ENCODE data around the gene GPATCH1. TPM values are rescaled to one million over a fixed set of nuclear protein-coding genes. Genes with fewer than 3 reads are reported as not detected.
"Not testable (repeated sequence)": the region's sequence is repeated elsewhere in the genome, so short reads cannot be mapped to it uniquely, and the experiment has no call there.

Gene GPATCH1, protein sequence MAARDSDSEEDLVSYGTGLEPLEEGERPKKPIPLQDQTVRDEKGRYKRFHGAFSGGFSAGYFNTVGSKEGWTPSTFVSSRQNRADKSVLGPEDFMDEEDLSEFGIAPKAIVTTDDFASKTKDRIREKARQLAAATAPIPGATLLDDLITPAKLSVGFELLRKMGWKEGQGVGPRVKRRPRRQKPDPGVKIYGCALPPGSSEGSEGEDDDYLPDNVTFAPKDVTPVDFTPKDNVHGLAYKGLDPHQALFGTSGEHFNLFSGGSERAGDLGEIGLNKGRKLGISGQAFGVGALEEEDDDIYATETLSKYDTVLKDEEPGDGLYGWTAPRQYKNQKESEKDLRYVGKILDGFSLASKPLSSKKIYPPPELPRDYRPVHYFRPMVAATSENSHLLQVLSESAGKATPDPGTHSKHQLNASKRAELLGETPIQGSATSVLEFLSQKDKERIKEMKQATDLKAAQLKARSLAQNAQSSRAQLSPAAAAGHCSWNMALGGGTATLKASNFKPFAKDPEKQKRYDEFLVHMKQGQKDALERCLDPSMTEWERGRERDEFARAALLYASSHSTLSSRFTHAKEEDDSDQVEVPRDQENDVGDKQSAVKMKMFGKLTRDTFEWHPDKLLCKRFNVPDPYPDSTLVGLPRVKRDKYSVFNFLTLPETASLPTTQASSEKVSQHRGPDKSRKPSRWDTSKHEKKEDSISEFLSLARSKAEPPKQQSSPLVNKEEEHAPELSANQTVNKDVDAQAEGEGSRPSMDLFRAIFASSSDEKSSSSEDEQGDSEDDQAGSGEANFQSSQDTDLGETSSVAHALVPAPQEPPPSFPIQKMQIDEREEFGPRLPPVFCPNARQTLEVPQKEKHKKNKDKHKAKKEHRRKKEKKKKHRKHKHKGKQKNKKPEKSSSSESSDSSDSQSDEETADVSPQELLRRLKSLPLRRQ
- total RNA-seq = 4.4 TPM

DNA sequence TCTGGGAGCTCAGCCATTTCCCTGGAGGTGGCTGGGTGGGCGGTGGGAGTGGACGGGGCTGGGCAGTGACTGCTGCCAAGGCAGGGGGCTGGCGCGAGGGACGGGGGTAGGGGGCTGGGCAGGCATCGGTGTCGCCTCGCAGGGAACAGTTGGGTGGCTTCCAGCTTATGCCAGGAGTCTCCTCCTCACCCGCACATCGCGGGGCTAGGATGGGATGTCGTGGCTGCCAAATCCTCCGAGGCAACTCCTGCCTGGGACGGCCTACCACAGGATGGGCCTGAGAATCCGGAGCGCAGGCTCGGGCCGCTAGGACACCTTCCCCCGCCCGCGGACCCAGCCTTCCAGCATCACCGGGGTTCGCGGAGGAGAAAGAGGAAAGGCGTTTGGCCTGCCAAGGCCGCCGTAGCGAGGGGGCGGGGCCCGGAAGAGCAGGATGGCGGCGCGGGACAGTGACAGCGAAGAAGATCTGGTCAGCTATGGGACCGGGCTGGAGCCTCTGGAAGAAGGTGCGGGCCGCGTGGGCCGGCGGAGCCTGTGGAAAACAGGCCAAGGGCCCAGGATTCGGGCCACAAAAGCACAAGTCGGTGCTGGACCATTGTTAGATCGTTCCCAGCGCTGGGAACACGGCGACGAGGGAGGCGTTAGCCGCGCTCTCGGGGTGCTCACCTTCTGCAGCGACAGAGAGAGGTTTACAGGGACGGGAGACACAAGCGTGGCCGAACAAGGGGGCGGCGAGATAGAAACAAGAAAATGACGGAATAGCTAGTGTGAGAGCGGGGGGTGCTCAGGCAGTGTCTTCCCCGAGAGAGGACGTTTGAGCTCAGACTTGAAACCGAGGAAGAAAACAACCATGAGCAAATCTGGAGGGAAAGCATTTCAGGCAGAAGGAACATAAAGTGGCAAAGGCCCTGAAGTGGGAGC is at the start of gene GPATCH1:
Gene GPATCH1, plus strand, starts transcription at position 421 of the 921 bp plus-strand sequence. Its CDS starts 13 bp downstream, at position 434.
- H3K4me1 ChIP-seq = peaks cover 3 to 8% of the 10 kb centered on the region in 2 donors
- H3K9me3 ChIP-seq = no peaks in the 10 kb centered on the region
- TF ChIP-seq CTCF (IDR thresholded peaks at IDR 0.05) = no peak
- peak within 1 kb of the TSS; percentile 87 to 96 for H3K4me3 ChIP-seq
- H3K36me3 ChIP-seq = no peaks in the 10 kb centered on the region
- peak; percentile 41 to 93 for DNase-seq (ENCODE audit: low spot score in 2 of 2)
- no peaks in the 10 kb centered on the region for H3K27me3 ChIP-seq
- intact Hi-C loops (cut with DNase I) = loop anchor here (2.0 kb wide), 2 partner anchors 96 to 108 kb away; partner anchors contain the start of gene FAAP24
- H3K27ac ChIP-seq = peak within 1 kb of the TSS; percentile 70 to 71

DNA sequence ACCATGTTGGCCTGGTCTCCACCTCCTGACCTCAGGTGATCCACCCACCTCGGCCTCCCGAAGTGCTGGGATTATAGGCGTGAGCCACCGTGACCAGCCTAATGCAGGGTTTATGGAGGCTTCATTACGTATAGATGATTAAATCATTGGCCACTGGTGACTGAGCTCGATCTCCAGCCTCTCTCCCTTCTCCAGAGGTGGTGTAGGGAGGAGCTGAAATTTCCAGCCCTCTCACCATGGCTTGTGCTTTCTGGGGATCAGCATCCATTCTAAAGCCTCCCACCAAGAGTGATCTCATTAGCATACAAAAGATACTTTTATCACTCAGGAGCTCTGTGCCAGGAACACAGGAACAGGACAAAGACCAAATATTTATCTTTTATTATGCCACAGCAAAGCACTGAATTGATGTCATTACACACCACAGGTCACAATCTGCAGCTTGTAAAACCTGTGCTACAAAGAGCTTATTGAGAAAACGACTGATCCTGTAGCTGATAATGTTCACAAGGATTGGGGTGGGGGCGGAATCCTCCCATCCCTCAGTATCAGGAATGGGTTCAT is 48.7 kb upstream of the GPATCH1 start:
- intact Hi-C loops (cut with DNase I) = no loop called here
- Histone ChIP-seq H3K4me1 (no peaks in the 10 kb centered on the region), H3K4me3 (no peak overlapping the region), H3K27ac (no peak overlapping the region), H3K27me3 (no peaks in the 10 kb centered on the region), H3K36me3 (no peaks in the 10 kb centered on the region), H3K9me3 (peaks cover 0 to 4% of the 10 kb centered on the region in 2 donors)
- no peak for TF ChIP-seq CTCF (IDR thresholded peaks at IDR 0.05)
- no peak for DNase-seq (ENCODE audit: low spot score in 2 of 2)

- no peak for DNase-seq (ENCODE audit: low spot score in 2 of 2)
- no peak for TF ChIP-seq CTCF (IDR thresholded peaks at IDR 0.05)
- no peaks in the 10 kb centered on the region for H3K36me3 ChIP-seq
- H3K27ac ChIP-seq = no peak overlapping the region
- H3K27me3 ChIP-seq = no peaks in the 10 kb centered on the region
- no peaks in the 10 kb centered on the region for H3K9me3 ChIP-seq
- intact Hi-C loops (cut with DNase I) = no loop called here
- H3K4me1 ChIP-seq = no peaks in the 10 kb centered on the region
- H3K4me3 ChIP-seq = no peak overlapping the region
These were observed 45.5 kb upstream of the GPATCH1 start for GRCh38 chr19:33035461-33035860.

- H3K27me3 ChIP-seq; H3K36me3 ChIP-seq; H3K9me3 ChIP-seq; DNase-seq (ENCODE audit: low spot score in 2 of 2); intact Hi-C loops (cut with DNase I); H3K4me3 ChIP-seq; H3K4me1 ChIP-seq; H3K27ac ChIP-seq: not testable (repeated sequence)
These were observed 44.4 kb upstream of the GPATCH1 start for GRCh38 chr19:33036370-33037167.

DNA sequence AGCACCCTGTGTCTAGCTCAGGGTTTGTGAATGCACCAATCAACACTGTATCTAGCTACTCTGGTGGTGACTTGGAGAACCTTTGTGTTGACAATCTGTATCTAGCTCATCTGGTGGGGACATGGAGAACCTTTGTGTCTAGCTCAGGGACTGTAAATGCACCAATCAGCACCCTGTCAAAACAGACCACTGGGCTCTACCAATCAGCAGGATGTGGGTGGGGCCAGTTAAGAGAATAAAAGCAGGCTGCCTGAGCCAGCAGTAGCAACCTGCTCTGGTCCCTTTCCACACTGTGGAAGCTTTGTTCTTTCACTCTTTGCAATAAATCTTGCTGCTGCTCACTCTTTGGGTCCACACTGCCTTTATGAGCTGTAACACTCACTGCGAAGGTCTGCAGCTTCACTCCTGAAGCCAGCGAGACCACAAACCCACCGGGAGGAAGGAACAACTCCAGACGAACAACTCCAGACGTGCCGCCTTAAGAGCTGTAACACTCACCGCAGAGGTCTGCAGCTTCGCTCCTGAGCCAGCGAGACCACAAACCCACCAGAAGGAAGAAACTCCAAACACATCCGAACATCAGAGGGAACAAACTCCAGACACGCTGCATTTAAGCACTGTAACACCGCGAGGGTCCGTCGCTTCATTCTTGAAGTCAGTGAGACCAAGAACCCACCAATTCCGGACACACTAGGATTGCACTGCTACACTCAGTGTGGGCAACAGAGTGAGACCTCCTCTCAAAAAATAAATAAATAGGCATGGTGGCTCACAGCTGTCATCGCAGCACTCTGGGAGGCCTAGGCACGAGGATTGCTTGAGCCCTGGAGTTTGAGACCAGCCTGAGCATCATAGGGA is 43.6 kb upstream of the GPATCH1 start:
- H3K27ac ChIP-seq; intact Hi-C loops (cut with DNase I); H3K36me3 ChIP-seq: not testable (repeated sequence)

More for the DNA sequence above, 43.6 kb upstream of the GPATCH1 start:
- not testable (repeated sequence) for H3K27me3 ChIP-seq; H3K4me1 ChIP-seq; H3K4me3 ChIP-seq; DNase-seq (ENCODE audit: low spot score in 2 of 2); H3K9me3 ChIP-seq
